Pancreas (tissue), 10 donors: Measurements from ENCODE around the gene FBLN1. TPM values are rescaled to one million over a fixed set of nuclear protein-coding genes. Genes with fewer than 3 reads are reported as not detected.

Experiments used
- ATAC-seq, 4 donors: fragments of 200-7000 bp; cut with Tn5 transposase; one replicate each; pipeline versions ENCODE4 v1.8.0 to v1.9.1; 2020; ENCODE audit warnings: mild to moderate bottlenecking in 4 of 4, moderate library complexity in 4 of 4
- DNase-seq, 6 donors: peaks; one replicate each; pipeline ENCODE4 v3.0.0-alpha.2; 2020
- FAIRE-seq: peaks from 2 replicates; lab custom pipeline; 2012; peaks lifted over from hg19 to GRCh38; lab: Jason Lieb, UNC
- H3K27ac ChIP-seq, 4 donors: fragments of 200-600 bp; sonication (generic); 1 replicate in 3 of 4; 2 replicates in 1 of 4; pipeline versions ENCODE4 v1.5.0 to v1.8.0; 2020
- H3K27me3 ChIP-seq, 4 donors: fragments of 200-600 bp; one replicate each; pipeline ENCODE4 v1.8.0; 2021
- H3K36me3 ChIP-seq, 3 donors: fragments of 200-600 bp; sonication (generic) in 1 of 3; one replicate each; pipeline versions ENCODE4 v1.5.0 to v1.8.0; 2020 to 2021
- H3K4me1 ChIP-seq, 3 donors: fragments of 200-600 bp; one replicate each; pipeline ENCODE4 v1.8.0; 2021
- H3K4me3 ChIP-seq, 4 donors: fragments of 200-600 bp; sonication (generic) in 2 of 4; one replicate each; pipeline versions ENCODE4 v1.5.0 to v1.8.0; 2020 to 2021
- H3K9me3 ChIP-seq, 4 donors: fragments of 200-600 bp; one replicate each; pipeline ENCODE4 v1.8.0; 2021
- CTCF ChIP-seq, 4 donors: fragments of 200-600 bp; sonication (generic) in 3 of 4; IDR thresholded peaks; one replicate each; pipeline versions ENCODE4 v1.5.0 to v1.8.0; 2021; ENCODE audit warnings: antibody characterized with exemption in 4 of 4
- WGBS, 2 donors: extraction: QIAGEN DNeasy Blood & Tissue Kit; methylation state at CpG; one replicate each; pipeline ENCODE4 v1.1.7; 2013; 5-methylcytosine and 5-hydroxymethylcytosine counted together
- intact Hi-C, 3 donors: fragments of 100-400 bp; cut with DNase I; formaldehyde crosslinking; loops; one replicate each; pipeline versions ENCODE4 v1.11.1 to v1.14.2; 2022
- polyA plus RNA-seq, 2 donors: library from polyadenylated mRNA; stranded (reverse); fragments of 200-250 nt; gene quantifications; one replicate each; pipeline ENCODE4 v1.2.3, GENCODE V29; 2013
- total RNA-seq, 6 donors: library from RNA; stranded (reverse); fragmentation: NEBNext Ultra II Directional in 4 of 6; extraction: Animal tissue kit (Norgen Biotek cat#: 25700) in 4 of 6; gene quantifications; one replicate each; pipeline versions ENCODE4 v1.2.1 to v1.2.4, GENCODE V29; 2021 to 2023
- donor health status: healthy with polysubstance abuse.
- donor health status: DM: no; HTN: no; CAD: no; lungs with moderate emphysema.
- donor health status: DM: no; HTN: no; CAD: no.
- donor health status: control.
- donor health status: control.
- donor health status: Bipolar disorder and iron deficiency.
- donor health status: DM: yes; HTN: yes; CAD: no.
- donor health status: DM: no; HTN: no; CAD: no.
- donor health status: DM: no; HTN: no; CAD: no.
- donor health status: DM: yes; HTN: yes; CAD: no.

The FBLN1 gene
- total and polyA plus RNA-seq, 8 donors: 12.0 to 114 (median 21.5) TPM

- FAIRE-seq: no peak
- WGBS, 2 donors: 80 to 88% methylated on average over 7 of the region's 7 CpGs
These were observed 72.5 kb downstream of the FBLN1 start for GRCh38 chr22:45575173-45575572.

GRCh38 chr22:45575607-45576272 lies 73.1 kb downstream of the FBLN1 start:
- H3K4me1 ChIP-seq: no peaks in the 10 kb centered on the region
- TF ChIP-seq CTCF (IDR thresholded peaks at IDR 0.05): no peak
- H3K9me3 ChIP-seq: no peaks in the 10 kb centered on the region
- H3K36me3 ChIP-seq: no peaks in the 10 kb centered on the region
- DNase-seq: peak in 1 of 6 donors; percentile 46
- intact Hi-C loops: no loop called here
- 48 to 53% methylated on average over 18 of the region's 18 CpGs for WGBS, 2 donors
- peaks cover 0 to 5% (median 0%) of the 10 kb centered on the region in 4 donors for H3K27me3 ChIP-seq
- no peak for FAIRE-seq
- no peak for ATAC-seq
- no peak overlapping the region for H3K4me3 ChIP-seq
- no peak overlapping the region for H3K27ac ChIP-seq

More at GRCh38 chr22:45575173-45575572, 72.5 kb downstream of the FBLN1 start:
- intact Hi-C loops: no loop called here
- TF ChIP-seq CTCF (IDR thresholded peaks at IDR 0.05): no peak
- H3K4me1 ChIP-seq: no peaks in the 10 kb centered on the region
- no peaks in the 10 kb centered on the region for H3K36me3 ChIP-seq
- ATAC-seq: no peak
- DNase-seq: peak in 1 of 6 donors; percentile 35
- H3K9me3 ChIP-seq: no peaks in the 10 kb centered on the region
- peaks cover 0 to 5% (median 0%) of the 10 kb centered on the region in 4 donors for H3K27me3 ChIP-seq
- no peak overlapping the region for H3K27ac ChIP-seq
- H3K4me3 ChIP-seq: no peak overlapping the region

- Histone ChIP-seq H3K36me3 (no peaks in the 10 kb centered on the region), H3K9me3 (no peaks in the 10 kb centered on the region), H3K4me1 (no peaks in the 10 kb centered on the region), H3K27me3 (peaks cover 0 to 5% (median 0%) of the 10 kb centered on the region in 4 donors), H3K27ac (no peak overlapping the region), H3K4me3 (no peak overlapping the region)
- no peak for TF ChIP-seq CTCF (IDR thresholded peaks at IDR 0.05)
- intact Hi-C loops: no loop called here
- no peak for ATAC-seq
- peak in 1 of 6 donors; percentile 28 for DNase-seq
- WGBS, 2 donors: 72 to 80% methylated on average over 8 of the region's 8 CpGs
- no peak for FAIRE-seq
These were observed 73.6 kb downstream of the FBLN1 start for GRCh38 chr22:45576273-45576625.

- 74 to 83% methylated on average over 19 of the region's 19 CpGs for WGBS, 2 donors
- Histone ChIP-seq H3K27ac (no peak overlapping the region), H3K27me3 (peaks cover 0 to 5% (median 0%) of the 10 kb centered on the region in 4 donors), H3K4me1 (no peaks in the 10 kb centered on the region), H3K36me3 (no peaks in the 10 kb centered on the region), H3K9me3 (no peaks in the 10 kb centered on the region), H3K4me3 (no peak overlapping the region)
- FAIRE-seq (no peak), ATAC-seq (no peak), DNase-seq (peak in 1 of 6 donors; percentile 43)
- TF ChIP-seq CTCF (IDR thresholded peaks at IDR 0.05): no peak
- intact Hi-C loops: no loop called here
These were observed 74.2 kb downstream of the FBLN1 start for GRCh38 chr22:45576730-45577464.
